SU-DHL-6 (cell line): ENCODE measurements around the gene MAP2K3.

Experiments used
- EZH2phosphoT487 ChIP-seq: fragments of 200-600 bp; sonication (generic), shearing (Covaris generic); conservative IDR thresholded peaks from 2 replicates; pipeline ENCODE4 v1.6.1; 2018; ENCODE audit warnings: mild to moderate bottlenecking, antibody characterized with exemption, low read length, moderate library complexity, mixed read lengths
- TF ChIP-seq, protein P1 (sequence below): fragments of 200-600 bp; sonication (generic); IDR thresholded peaks from one replicate; pipeline ENCODE4 v1.5.1; 2017; ENCODE audit warnings: antibody characterized with exemption, mild to moderate bottlenecking, low read length, moderate library complexity; ENCODE audit not compliant: insufficient read depth, poor library complexity, severe bottlenecking

DNA sequence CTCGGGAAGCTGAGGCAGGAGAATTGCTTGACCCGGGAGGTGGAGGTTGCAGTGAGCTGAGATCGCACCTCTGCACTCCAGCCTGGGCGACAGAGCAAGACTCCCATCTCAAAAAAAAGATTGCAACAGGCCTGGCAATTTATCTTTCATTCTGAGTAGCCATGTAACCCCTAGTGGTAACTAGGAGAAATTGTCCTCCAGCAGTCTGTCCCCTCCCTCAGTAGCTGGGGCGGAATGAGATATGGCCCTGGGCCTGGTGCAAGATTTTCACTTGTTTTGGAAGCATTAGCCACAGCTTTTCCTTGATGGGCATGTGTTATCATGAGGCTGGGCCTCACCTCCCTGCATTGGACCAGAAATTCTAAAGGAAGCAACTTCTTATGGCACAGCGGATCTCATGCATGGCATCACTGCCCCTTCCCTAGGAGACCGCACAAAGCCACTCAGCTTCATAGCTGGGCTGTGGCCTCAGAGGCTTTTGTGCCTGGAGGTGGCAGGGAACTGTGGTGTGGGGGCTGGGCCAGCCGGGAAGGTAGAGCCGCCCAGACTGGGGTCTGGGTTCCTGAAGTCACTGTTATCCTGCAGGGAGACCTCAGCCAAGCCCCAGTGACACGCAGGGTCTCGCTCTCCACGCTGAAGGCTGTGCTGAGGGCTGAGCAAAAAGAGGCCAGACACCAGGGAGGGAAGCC, 44.7 kb upstream of the MAP2K3 start:
- TF ChIP-seq EZH2phosphoT487, result no peak
- TF ChIP-seq, protein P1, sequence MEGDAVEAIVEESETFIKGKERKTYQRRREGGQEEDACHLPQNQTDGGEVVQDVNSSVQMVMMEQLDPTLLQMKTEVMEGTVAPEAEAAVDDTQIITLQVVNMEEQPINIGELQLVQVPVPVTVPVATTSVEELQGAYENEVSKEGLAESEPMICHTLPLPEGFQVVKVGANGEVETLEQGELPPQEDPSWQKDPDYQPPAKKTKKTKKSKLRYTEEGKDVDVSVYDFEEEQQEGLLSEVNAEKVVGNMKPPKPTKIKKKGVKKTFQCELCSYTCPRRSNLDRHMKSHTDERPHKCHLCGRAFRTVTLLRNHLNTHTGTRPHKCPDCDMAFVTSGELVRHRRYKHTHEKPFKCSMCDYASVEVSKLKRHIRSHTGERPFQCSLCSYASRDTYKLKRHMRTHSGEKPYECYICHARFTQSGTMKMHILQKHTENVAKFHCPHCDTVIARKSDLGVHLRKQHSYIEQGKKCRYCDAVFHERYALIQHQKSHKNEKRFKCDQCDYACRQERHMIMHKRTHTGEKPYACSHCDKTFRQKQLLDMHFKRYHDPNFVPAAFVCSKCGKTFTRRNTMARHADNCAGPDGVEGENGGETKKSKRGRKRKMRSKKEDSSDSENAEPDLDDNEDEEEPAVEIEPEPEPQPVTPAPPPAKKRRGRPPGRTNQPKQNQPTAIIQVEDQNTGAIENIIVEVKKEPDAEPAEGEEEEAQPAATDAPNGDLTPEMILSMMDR, result peak; percentile 16
